ENCODE data around the gene IGSF21.

The IGSF21 gene

GRCh38 chr1:18062185-18062584 is 45.4 kb upstream of the IGSF21 start:
- Histone ChIP-seq H3K79me2 (no peaks in the 10 kb centered on the region), H3K9ac (no peak overlapping the region), H2AFZ (no peak overlapping the region), H3K9me3 (ENCODE audit: control insufficient read depth, low read length) (no peaks in the 10 kb centered on the region), H3K4me2 (ENCODE audit: low read length) (no peak overlapping the region), H3K36me3 (ENCODE audit: control insufficient read depth, insufficient read depth, low read length) (no peaks in the 10 kb centered on the region), H3K27me3 (ENCODE audit: control insufficient read depth, insufficient read depth, low read length) (no peaks in the 10 kb centered on the region), H3K4me1 (no peaks in the 10 kb centered on the region), H3K27ac (no peak overlapping the region), H3K4me3 (ENCODE audit: low read depth, low read length) (no peak overlapping the region)
- no peak for TF ChIP-seq CTCF (IDR thresholded peaks at IDR 0.05)

GRCh38 chr1:18064534-18064933 is 43.1 kb upstream of the IGSF21 start:
- no peak overlapping the region for H3K9ac ChIP-seq
- H3K27ac ChIP-seq: no peak overlapping the region
- H3K27me3 ChIP-seq (ENCODE audit: control insufficient read depth, insufficient read depth, low read length): no peaks in the 10 kb centered on the region
- no peak overlapping the region for H3K4me2 ChIP-seq (ENCODE audit: low read length)
- H3K4me3 ChIP-seq (ENCODE audit: low read depth, low read length): no peak overlapping the region
- no peaks in the 10 kb centered on the region for H3K79me2 ChIP-seq
- TF ChIP-seq CTCF (IDR thresholded peaks at IDR 0.05): no peak
- H3K9me3 ChIP-seq (ENCODE audit: control insufficient read depth, low read length): no peaks in the 10 kb centered on the region
- no peaks in the 10 kb centered on the region for H3K4me1 ChIP-seq
- no peak overlapping the region for H2AFZ ChIP-seq
- H3K36me3 ChIP-seq (ENCODE audit: control insufficient read depth, insufficient read depth, low read length): no peaks in the 10 kb centered on the region

- H3K79me2 ChIP-seq: no peaks in the 10 kb centered on the region
Observed at GRCh38 chr1:18066576-18066975, 41.0 kb upstream of the IGSF21 start.

GRCh38 chr1:18069903-18070302 is 37.7 kb upstream of the IGSF21 start:
- Histone ChIP-seq H3K4me2 (ENCODE audit: low read length) (no peak overlapping the region), H3K36me3 (ENCODE audit: control insufficient read depth, insufficient read depth, low read length) (no peaks in the 10 kb centered on the region), H3K79me2 (no peaks in the 10 kb centered on the region), H3K27me3 (ENCODE audit: control insufficient read depth, insufficient read depth, low read length) (peaks cover 5% of the 10 kb centered on the region), H2AFZ (no peak overlapping the region), H3K27ac (no peak overlapping the region), H3K4me3 (ENCODE audit: low read depth, low read length) (no peak overlapping the region), H3K4me1 (no peaks in the 10 kb centered on the region), H3K9ac (no peak overlapping the region), H3K9me3 (ENCODE audit: control insufficient read depth, low read length) (no peaks in the 10 kb centered on the region)
- no peak for TF ChIP-seq CTCF (IDR thresholded peaks at IDR 0.05)

More at GRCh38 chr1:18066576-18066975, 41.0 kb upstream of the IGSF21 start:
- no peaks in the 10 kb centered on the region for H3K4me1 ChIP-seq
- peaks cover 5% of the 10 kb centered on the region for H3K27me3 ChIP-seq (ENCODE audit: control insufficient read depth, insufficient read depth, low read length)
- no peak overlapping the region for H2AFZ ChIP-seq
- H3K9ac ChIP-seq: no peak overlapping the region
- no peaks in the 10 kb centered on the region for H3K36me3 ChIP-seq (ENCODE audit: control insufficient read depth, insufficient read depth, low read length)
- no peak overlapping the region for H3K4me3 ChIP-seq (ENCODE audit: low read depth, low read length)
- H3K4me2 ChIP-seq (ENCODE audit: low read length): no peak overlapping the region
- no peaks in the 10 kb centered on the region for H3K9me3 ChIP-seq (ENCODE audit: control insufficient read depth, low read length)
- no peak overlapping the region for H3K27ac ChIP-seq
- TF ChIP-seq CTCF (IDR thresholded peaks at IDR 0.05): no peak

- Histone ChIP-seq H3K4me1 (no peaks in the 10 kb centered on the region), H3K27ac (no peak overlapping the region), H3K36me3 (ENCODE audit: control insufficient read depth, insufficient read depth, low read length) (no peaks in the 10 kb centered on the region), H2AFZ (no peak overlapping the region), H3K4me3 (ENCODE audit: low read depth, low read length) (no peak overlapping the region), H3K9me3 (ENCODE audit: control insufficient read depth, low read length) (no peaks in the 10 kb centered on the region), H3K27me3 (ENCODE audit: control insufficient read depth, insufficient read depth, low read length) (peaks cover 5% of the 10 kb centered on the region), H3K79me2 (no peaks in the 10 kb centered on the region), H3K9ac (no peak overlapping the region), H3K4me2 (ENCODE audit: low read length) (no peak overlapping the region)
- TF ChIP-seq CTCF (IDR thresholded peaks at IDR 0.05): no peak
Observed at GRCh38 chr1:18072066-18072465, 35.5 kb upstream of the IGSF21 start.
